HEK293 (cell line): ENCODE results near the gene ZMYND12.

Experiments
- MEIS1 ChIP-seq: sonication (generic); formaldehyde crosslinking; IDR thresholded peaks from 2 replicates; pipeline ENCODE4 v1.8.1; 2022; ENCODE audit warnings: missing genetic modification reagents, mild to moderate bottlenecking, borderline replicate concordance
- YY1 ChIP-seq: fragments of 450-650 bp; formaldehyde crosslinking; IDR thresholded peaks from 2 replicates; pipeline ENCODE4 v1.5.1; 2018; ENCODE audit warnings: missing biosample characterization, missing genetic modification characterization
- ZNF677 ChIP-seq: fragments of 450-650 bp; IDR thresholded peaks from 2 replicates; pipeline ENCODE4 v1.5.0; 2018; ENCODE audit warnings: missing biosample characterization, mild to moderate bottlenecking, missing genetic modification characterization, moderate library complexity
- TF ChIP-seq, protein P1 (sequence below): fragments of 450-650 bp; formaldehyde crosslinking; IDR thresholded peaks from 2 replicates; pipeline ENCODE4 v1.5.1; 2016; ENCODE audit warnings: missing biosample characterization, missing genetic modification characterization

DNA sequence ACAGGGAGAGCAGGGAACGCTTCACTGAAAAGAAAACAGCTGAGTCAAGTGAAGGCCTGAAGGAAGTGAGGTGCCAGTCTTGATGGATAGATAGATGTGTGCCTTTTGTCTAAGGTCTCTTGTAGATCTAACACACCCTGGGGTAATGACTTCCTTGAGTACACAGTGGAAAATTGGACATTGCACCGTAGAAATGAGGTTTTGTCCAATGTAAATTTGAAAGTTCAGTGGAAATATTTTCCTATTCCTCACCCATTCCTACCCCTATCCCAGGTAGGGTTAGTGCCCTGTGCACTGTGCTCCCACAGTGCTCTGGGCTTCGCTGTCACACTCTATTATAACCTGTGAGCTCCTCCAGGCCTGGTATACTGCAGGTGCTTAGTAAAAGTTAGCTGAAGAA is 24.3 kb downstream of the ZMYND12 start:
- TF ChIP-seq, protein P1, sequence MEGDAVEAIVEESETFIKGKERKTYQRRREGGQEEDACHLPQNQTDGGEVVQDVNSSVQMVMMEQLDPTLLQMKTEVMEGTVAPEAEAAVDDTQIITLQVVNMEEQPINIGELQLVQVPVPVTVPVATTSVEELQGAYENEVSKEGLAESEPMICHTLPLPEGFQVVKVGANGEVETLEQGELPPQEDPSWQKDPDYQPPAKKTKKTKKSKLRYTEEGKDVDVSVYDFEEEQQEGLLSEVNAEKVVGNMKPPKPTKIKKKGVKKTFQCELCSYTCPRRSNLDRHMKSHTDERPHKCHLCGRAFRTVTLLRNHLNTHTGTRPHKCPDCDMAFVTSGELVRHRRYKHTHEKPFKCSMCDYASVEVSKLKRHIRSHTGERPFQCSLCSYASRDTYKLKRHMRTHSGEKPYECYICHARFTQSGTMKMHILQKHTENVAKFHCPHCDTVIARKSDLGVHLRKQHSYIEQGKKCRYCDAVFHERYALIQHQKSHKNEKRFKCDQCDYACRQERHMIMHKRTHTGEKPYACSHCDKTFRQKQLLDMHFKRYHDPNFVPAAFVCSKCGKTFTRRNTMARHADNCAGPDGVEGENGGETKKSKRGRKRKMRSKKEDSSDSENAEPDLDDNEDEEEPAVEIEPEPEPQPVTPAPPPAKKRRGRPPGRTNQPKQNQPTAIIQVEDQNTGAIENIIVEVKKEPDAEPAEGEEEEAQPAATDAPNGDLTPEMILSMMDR (tag by site-specific recombination), result no peak
- TF ChIP-seq YY1 (tag by site-specific recombination), result no peak
- no peak for TF ChIP-seq MEIS1 (CRISPR knock-in tag)
- TF ChIP-seq ZNF677, result no peak
